Mesenchymal stem cell (in vitro differentiated cells and primary cell): ENCODE data around the gene DLL1.
A peak's percentile ranks its signal among the peaks of the same experiment; 100 is the strongest.

ENCODE experiments used
- DNase-seq: peaks from one replicate; pipeline ENCODE4 v3.0.0-alpha.2; 2013
- H2AFZ ChIP-seq: one replicate; pipeline ENCODE4 v1.6.1; 2013; ENCODE audit warnings: low read depth, mild to moderate bottlenecking, control low read depth, inconsistent platforms, low read length, moderate library complexity
- H2AK5ac ChIP-seq: 2 replicates; pipeline ENCODE4 v1.6.1; 2013; ENCODE audit warnings: low read length, moderate library complexity, mild to moderate bottlenecking, inconsistent platforms; ENCODE audit not compliant: severe bottlenecking
- H2BK120ac ChIP-seq: one replicate; pipeline ENCODE4 v1.6.1; 2013; ENCODE audit warnings: low read depth, mild to moderate bottlenecking, inconsistent platforms, low read length, moderate library complexity
- H2BK12ac ChIP-seq, 2 experiments: one replicate each; pipeline ENCODE4 v1.6.1; 2013; ENCODE audit warnings: inconsistent platforms in 2 of 2, low read length in 2 of 2, mild to moderate bottlenecking in 2 of 2, moderate library complexity in 2 of 2, control low read depth in 1 of 2
- H2BK15ac ChIP-seq: one replicate; pipeline ENCODE4 v1.6.1; 2013; ENCODE audit warnings: mild to moderate bottlenecking, low read depth, inconsistent platforms; ENCODE audit not compliant: poor library complexity, severe bottlenecking
- H2BK5ac ChIP-seq: 2 replicates; pipeline ENCODE4 v1.6.1; 2013; ENCODE audit warnings: low read depth, mild to moderate bottlenecking, low read length, control low read depth, inconsistent platforms; ENCODE audit not compliant: poor library complexity, severe bottlenecking
- H3K14ac ChIP-seq, 2 experiments: one replicate each; pipeline ENCODE4 v1.6.1; 2013; ENCODE audit warnings: inconsistent platforms in 2 of 2, low read length in 2 of 2, control low read depth in 1 of 2, mild to moderate bottlenecking in 1 of 2, moderate library complexity in 1 of 2
- H3K18ac ChIP-seq, 2 experiments: one replicate each; pipeline ENCODE4 v1.6.1; 2013; ENCODE audit warnings: inconsistent platforms in 2 of 2, low read length in 2 of 2, control low read depth in 1 of 2, low read depth in 1 of 2, mild to moderate bottlenecking in 1 of 2
- H3K23ac ChIP-seq, 2 experiments: one replicate each; pipeline ENCODE4 v1.6.1; 2013; ENCODE audit warnings: inconsistent platforms in 2 of 2, low read length in 2 of 2, mild to moderate bottlenecking in 2 of 2, moderate library complexity in 2 of 2, control low read depth in 1 of 2
- H3K27ac ChIP-seq: 2 replicates; pipeline ENCODE4 v1.5.1; 2013; ENCODE audit warnings: mild to moderate bottlenecking, moderate library complexity, low read length, control low read depth, inconsistent platforms; ENCODE audit not compliant: poor library complexity, severe bottlenecking
- H3K27me3 ChIP-seq, 2 experiments: 2 replicates each; pipeline versions ENCODE4 v1.6.1 to v1.7.0; 2013; ENCODE audit warnings: low read length in 2 of 2, mild to moderate bottlenecking in 2 of 2, moderate library complexity in 2 of 2, control low read depth in 1 of 2, inconsistent platforms in 1 of 2; ENCODE audit not compliant: control insufficient read depth in 1 of 2, insufficient read depth in 1 of 2
- H3K36me3 ChIP-seq, 2 experiments: 2 replicates each; pipeline versions ENCODE4 v1.6.1 to v1.7.0; 2013; ENCODE audit warnings: low read length in 2 of 2, control low read depth in 1 of 2, inconsistent platforms in 1 of 2, low read depth in 1 of 2, mild to moderate bottlenecking in 1 of 2; ENCODE audit not compliant: insufficient read depth in 2 of 2, control insufficient read depth in 1 of 2
- H3K4ac ChIP-seq, 2 experiments: one replicate each; pipeline ENCODE4 v1.6.1; 2013; ENCODE audit warnings: inconsistent platforms in 2 of 2, low read length in 2 of 2, mild to moderate bottlenecking in 2 of 2, moderate library complexity in 2 of 2, control low read depth in 1 of 2, low read depth in 1 of 2
- H3K4me1 ChIP-seq: 2 replicates; pipeline ENCODE4 v1.6.1; 2013; ENCODE audit warnings: low read depth, low read length, control low read depth; ENCODE audit not compliant: control insufficient read depth, insufficient read depth
- H3K4me2 ChIP-seq: 2 replicates; pipeline ENCODE4 v1.6.1; 2013; ENCODE audit warnings: low read length, mild to moderate bottlenecking, inconsistent platforms; ENCODE audit not compliant: poor library complexity, severe bottlenecking
- H3K4me3 ChIP-seq, 2 experiments: 2 replicates each; pipeline versions ENCODE4 v1.5.1 to v1.7.0; 2013; ENCODE audit warnings: low read length in 2 of 2, mild to moderate bottlenecking in 2 of 2, control low read depth in 1 of 2, low read depth in 1 of 2; ENCODE audit not compliant: insufficient read depth in 1 of 2
- H3K79me1 ChIP-seq: replicated peaks from 2 replicates; pipeline ENCODE4 v1.6.1; 2013; ENCODE audit warnings: mild to moderate bottlenecking, control low read depth, low read length, inconsistent platforms; ENCODE audit not compliant: poor library complexity, severe bottlenecking
- H3K9ac ChIP-seq: 2 replicates; pipeline ENCODE4 v1.7.0; 2013; ENCODE audit warnings: mild to moderate bottlenecking, low read length, moderate library complexity
- H3K9me3 ChIP-seq: 2 replicates; pipeline ENCODE4 v1.7.0; 2013; ENCODE audit warnings: mild to moderate bottlenecking, low read length; ENCODE audit not compliant: control insufficient read depth
- H4K8ac ChIP-seq: one replicate; pipeline ENCODE4 v1.6.1; 2013; ENCODE audit warnings: inconsistent platforms, mild to moderate bottlenecking, low read length, moderate library complexity
- H4K91ac ChIP-seq: one replicate; pipeline ENCODE4 v1.6.1; 2013; ENCODE audit warnings: mild to moderate bottlenecking, low read length, inconsistent platforms
- WGBS: methylation state at CpG from one replicate; pipeline ENCODE4 v1.1.7; 2013; ENCODE audit warnings: mixed read lengths; 5-methylcytosine and 5-hydroxymethylcytosine counted together

Gene DLL1

GRCh38 chr6:170235391-170236125, 55.3 kb downstream of the DLL1 start:
- DNase-seq: no peak
- Histone ChIP-seq H3K27me3 (peaks cover 22 to 25% of the 10 kb centered on the region in 2 experiments), H2AK5ac (no peak overlapping the region), H3K9ac (no peak overlapping the region), H3K4ac (no peak overlapping the region), H2BK15ac (no peak overlapping the region), H3K79me1 (no peaks in the 10 kb centered on the region), H2BK120ac (no peak overlapping the region), H4K8ac (no peak overlapping the region), H3K27ac (no peak overlapping the region), H2BK5ac (no peak overlapping the region), H3K18ac (no peak overlapping the region), H2BK12ac (no peak overlapping the region), H3K4me2 (no peak overlapping the region), H3K36me3 (no peaks in the 10 kb centered on the region), H3K9me3 (no peaks in the 10 kb centered on the region), H3K4me1 (peaks cover 8% of the 10 kb centered on the region), H3K23ac (no peak overlapping the region), H3K4me3 (no peak overlapping the region), H3K14ac (no peak overlapping the region), H2AFZ (no peak overlapping the region), H4K91ac (no peak overlapping the region)
- WGBS: 72% methylated on average over 10 of the region's 16 CpGs

DNA sequence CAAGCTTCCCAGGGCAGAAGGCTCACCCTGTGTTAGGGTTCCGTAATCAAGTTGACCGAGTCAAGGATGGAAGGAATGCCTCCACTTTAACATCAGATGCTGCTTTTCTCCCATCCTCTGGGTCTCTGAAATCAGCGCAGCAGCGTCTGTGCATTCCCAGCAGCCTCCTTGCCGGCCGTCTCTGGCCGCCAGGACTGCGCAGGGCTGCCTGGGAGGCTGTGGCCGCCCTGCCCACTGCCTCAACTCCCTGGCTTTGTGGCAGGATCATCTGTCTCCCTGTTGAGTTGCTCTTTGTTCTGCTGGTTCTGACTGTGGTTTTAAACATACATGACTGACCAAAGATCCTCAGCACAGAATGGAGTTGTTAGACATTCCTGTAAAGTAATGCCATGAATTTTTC, 56.5 kb downstream of the DLL1 start:
- peaks cover 8% of the 10 kb centered on the region for H3K4me1 ChIP-seq
- 93% methylated on average over 9 of the region's 9 CpGs for WGBS

DNA sequence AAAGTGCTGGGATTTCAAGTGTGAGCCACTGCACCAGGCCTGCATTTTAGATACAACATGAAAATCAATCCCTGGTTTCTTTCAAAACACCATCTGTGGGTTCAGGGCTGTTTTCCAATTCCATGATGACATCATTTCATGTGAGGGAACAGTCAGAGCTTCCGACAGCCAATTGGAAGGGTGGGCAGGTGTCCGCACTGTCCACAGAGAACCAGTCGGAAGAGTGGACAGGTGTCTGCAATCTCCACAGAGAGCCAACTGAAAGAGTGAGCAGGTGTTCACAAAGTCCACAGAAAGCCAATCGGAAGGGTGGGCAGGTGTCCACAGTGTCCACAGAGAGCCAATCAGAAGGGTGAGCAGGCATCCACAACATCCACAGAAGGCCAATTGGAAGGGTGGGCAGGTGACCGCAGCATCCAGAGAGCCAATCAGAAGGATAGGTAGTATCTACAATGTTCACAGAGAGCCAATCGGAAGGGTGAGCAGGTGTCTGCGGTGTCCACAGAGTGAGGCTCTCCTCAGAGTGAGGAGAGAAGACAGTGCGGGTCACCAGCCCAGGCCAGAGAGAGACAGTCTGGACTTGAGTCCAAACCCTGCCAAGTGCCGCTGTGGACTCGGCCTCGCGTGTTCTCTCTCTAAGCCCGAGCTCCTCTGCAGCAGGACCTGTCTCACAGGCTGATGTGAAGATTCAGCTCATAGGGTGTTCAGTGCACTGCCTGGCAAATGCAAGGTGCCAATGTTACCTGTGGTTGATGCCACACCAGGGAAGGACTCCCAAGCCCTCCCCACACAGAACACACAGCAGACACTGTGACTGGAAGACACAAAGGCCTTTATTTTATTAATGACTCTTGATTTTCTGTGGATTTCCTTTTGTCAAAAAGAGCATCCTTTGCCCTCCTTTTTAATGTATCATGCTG, 57.3 kb downstream of the DLL1 start:
- 94% methylated on average over 13 of the region's 13 CpGs for WGBS

More for the DNA sequence above, 56.5 kb downstream of the DLL1 start:
- H3K36me3 ChIP-seq: no peaks in the 10 kb centered on the region
- no peak overlapping the region for H2BK12ac ChIP-seq
- no peak overlapping the region for H2AK5ac ChIP-seq
- H3K27me3 ChIP-seq: peaks cover 18 to 26% of the 10 kb centered on the region in 2 experiments
- no peak overlapping the region for H2AFZ ChIP-seq
- no peak overlapping the region for H3K14ac ChIP-seq
- no peak overlapping the region for H2BK5ac ChIP-seq
- H3K18ac ChIP-seq: no peak overlapping the region
- H2BK15ac ChIP-seq: no peak overlapping the region
- H4K8ac ChIP-seq: no peak overlapping the region
- H3K23ac ChIP-seq: no peak overlapping the region
- no peak overlapping the region for H3K9ac ChIP-seq
- no peak overlapping the region for H3K4ac ChIP-seq
- H3K79me1 ChIP-seq: no peaks in the 10 kb centered on the region
- DNase-seq: no peak
- no peak overlapping the region for H3K27ac ChIP-seq
- no peak overlapping the region for H3K4me3 ChIP-seq
- no peak overlapping the region for H4K91ac ChIP-seq
- H2BK120ac ChIP-seq: no peak overlapping the region
- no peaks in the 10 kb centered on the region for H3K9me3 ChIP-seq
- no peak overlapping the region for H3K4me2 ChIP-seq

More for the DNA sequence above, 57.3 kb downstream of the DLL1 start:
- H3K9me3 ChIP-seq: no peaks in the 10 kb centered on the region
- no peak overlapping the region for H2BK5ac ChIP-seq
- no peak overlapping the region for H2BK15ac ChIP-seq
- no peak overlapping the region for H3K18ac ChIP-seq
- peaks cover 14 to 25% of the 10 kb centered on the region in 2 experiments for H3K27me3 ChIP-seq
- H3K4me1 ChIP-seq: peaks cover 8% of the 10 kb centered on the region
- no peak overlapping the region for H2BK12ac ChIP-seq
- no peaks in the 10 kb centered on the region for H3K36me3 ChIP-seq
- no peak overlapping the region for H3K14ac ChIP-seq
- H4K91ac ChIP-seq: no peak overlapping the region
- no peak overlapping the region for H2AK5ac ChIP-seq
- H2BK120ac ChIP-seq: no peak overlapping the region
- H2AFZ ChIP-seq: no peak overlapping the region
- no peak overlapping the region for H3K4me2 ChIP-seq
- H3K23ac ChIP-seq: peak overlapping the region in 1 of 2 experiments; percentile 18
- DNase-seq: no peak
- H3K4me3 ChIP-seq: no peak overlapping the region
- no peak overlapping the region for H3K27ac ChIP-seq
- H3K79me1 ChIP-seq: no peaks in the 10 kb centered on the region
- no peak overlapping the region for H3K9ac ChIP-seq
- H4K8ac ChIP-seq: no peak overlapping the region
- no peak overlapping the region for H3K4ac ChIP-seq
